Activated T-helper 1 cell treated with Interleukin-2 at 50 U/mL for 16 hours (primary cell): ENCODE data around the gene NEURL1.
"Not testable (repeated sequence)": the region's sequence is repeated elsewhere in the genome, so short reads cannot be mapped to it uniquely, and the experiment has no call there.

Experiments
- DNase-seq: peaks from one replicate; pipeline ENCODE4 v3.0.0-alpha.2; 2020; ENCODE audit warnings: low read depth

The NEURL1 gene

GRCh38 chr10:103463499-103463898 is 30.0 kb upstream of the NEURL1 start:
- DNase-seq = no peak

GRCh38 chr10:103465411-103466179 is 27.9 kb upstream of the NEURL1 start:
- no peak for DNase-seq

DNA sequence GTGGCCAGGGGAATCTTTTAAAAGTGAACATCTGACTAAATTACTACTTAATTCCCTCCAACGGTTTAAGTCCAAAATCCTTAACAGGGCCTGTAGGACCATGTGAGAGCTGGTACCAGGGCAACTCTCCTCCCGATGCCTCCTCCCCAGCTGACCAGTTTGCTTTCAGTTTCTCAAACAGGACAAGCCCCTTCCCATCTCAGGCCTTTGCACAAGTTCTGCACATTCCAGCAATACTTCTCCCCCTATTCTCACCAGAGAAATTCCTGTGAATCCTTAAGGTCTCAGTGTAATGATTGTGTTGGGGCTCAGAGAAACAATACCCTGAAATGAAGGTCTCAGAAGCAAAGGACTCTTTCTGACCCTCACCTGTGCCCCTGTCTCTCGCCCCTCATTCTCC is 26.8 kb upstream of the NEURL1 start:
- no peak for DNase-seq

- no peak for DNase-seq
Measured at GRCh38 chr10:103467406-103467805, 26.1 kb upstream of the NEURL1 start.

DNA sequence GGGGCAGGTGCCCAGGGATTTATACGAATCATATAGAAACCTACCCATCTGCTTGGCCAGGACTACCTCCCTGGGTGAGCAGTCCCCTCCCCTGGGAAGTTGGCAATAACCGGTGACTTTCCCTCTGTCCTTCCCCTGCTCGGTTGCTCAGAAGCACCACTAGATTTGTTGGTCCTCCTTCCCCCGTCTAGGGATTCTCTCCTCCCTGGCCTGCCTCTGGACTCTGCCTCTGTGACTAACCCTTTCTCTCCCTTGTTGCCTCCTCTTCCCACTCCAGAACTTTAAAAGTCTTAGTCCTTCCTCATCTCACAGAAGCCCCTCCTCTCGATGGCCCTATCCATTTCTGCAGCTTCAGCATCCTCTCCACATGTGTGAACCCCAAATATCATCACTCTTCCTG is 24.3 kb upstream of the NEURL1 start:
- no peak for DNase-seq

GRCh38 chr10:103470761-103471653 is 22.5 kb upstream of the NEURL1 start:
- DNase-seq = peak; percentile 68

DNA sequence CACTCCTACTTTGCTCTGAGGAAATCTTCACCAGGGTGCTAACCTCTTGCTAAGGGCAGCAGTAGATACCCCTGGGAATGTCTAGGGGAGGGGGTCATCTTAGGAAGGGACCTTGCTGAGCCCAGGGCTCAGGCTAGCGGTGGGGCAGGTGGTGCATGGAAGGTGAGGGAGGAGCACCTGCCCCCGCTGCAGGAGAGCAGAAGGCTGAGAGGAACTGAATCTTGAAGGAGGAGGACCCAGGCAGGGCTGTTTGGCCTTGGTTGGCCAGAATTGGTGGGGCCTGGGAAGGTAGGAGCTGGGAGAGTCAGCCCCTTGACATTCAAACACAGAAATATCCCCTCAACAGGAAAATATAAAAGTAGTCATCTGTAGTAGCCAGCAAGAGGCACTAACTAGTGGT is 21.5 kb upstream of the NEURL1 start:
- no peak for DNase-seq

GRCh38 chr10:103473261-103473671 is 20.2 kb upstream of the NEURL1 start:
- no peak for DNase-seq

DNA sequence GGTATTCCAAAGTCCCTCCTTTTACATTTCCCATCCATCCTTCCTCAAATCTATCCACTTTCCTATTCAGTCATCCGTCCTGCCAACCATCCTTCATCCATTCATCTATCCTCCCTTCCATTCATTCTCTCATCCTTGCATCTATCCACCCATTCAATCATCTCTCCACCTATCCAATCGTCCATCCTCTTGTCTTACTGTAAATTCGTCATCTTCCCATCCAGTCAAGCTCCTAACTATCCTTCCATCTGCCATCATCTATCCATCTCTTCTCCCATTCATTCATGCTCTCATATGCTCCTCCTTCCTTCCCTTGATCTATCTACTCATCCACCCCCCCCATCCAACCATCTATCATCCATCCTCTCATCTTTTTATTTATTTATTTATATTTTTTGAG is 19.4 kb upstream of the NEURL1 start:
- no peak for DNase-seq

DNA sequence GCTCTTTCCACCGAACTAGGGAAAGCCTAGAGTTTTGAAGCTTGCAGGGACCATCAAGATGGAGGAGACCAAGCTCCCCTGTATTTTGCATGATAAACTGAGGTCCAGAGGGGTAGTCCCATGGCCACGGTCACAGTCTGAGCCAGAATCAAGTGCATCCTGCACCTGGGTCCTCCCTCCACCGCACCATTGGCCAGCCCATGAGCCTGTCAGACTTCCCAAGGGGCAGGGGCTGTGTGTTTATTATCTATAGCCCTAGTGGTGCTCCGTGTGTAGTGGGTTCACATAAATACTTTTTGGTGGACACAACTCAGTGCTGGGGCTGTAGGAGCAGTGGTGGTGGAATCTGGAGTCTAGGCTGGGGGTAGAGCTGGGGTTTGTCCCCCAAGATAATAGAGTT is 18.1 kb upstream of the NEURL1 start:
- DNase-seq = no peak

DNA sequence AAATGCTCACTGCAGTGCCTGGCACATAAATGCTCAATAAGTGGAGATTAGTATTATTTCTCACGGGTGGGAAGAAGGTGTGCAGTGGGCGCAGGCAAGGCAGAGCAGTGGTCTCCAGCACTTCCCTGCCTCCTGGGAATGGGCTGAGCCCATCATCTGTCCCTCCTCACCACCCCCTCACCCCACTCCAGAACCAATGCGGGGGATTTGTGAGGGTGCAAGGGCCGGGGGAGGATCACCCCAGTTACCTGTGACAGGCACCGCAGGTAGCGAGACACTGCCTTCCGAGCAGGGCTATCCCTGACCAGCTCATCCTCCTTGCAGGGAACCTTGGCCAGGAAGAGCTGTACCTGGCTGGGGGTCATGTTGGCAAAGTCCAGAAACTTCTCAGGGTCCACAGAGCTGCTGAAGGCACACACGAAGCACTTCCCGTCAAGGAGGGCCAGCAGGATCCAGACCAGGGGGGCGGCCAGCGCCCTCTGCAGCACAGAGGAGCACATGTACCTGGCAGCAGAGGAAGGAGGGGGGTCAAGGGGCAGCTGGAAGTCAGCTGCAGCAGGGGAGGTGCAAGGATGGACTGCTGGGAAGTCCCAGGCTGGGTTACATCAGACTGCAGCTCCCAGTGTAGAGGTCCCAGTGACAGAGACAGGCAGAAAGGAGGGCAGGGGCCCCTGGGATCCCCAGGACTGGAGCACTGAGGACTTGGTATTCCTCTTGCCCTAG is 17.3 kb upstream of the NEURL1 start:
- no peak for DNase-seq

- DNase-seq = no peak
Measured at GRCh38 chr10:103478671-103479070, 14.8 kb upstream of the NEURL1 start.

GRCh38 chr10:103479135-103479534 is 14.4 kb upstream of the NEURL1 start, which contains the start of gene CALHM3:
CALHM3 (minus strand) TSS chr10:103479240; CDS start chr10:103479032, 208 bp downstream.
- DNase-seq = no peak

DNA sequence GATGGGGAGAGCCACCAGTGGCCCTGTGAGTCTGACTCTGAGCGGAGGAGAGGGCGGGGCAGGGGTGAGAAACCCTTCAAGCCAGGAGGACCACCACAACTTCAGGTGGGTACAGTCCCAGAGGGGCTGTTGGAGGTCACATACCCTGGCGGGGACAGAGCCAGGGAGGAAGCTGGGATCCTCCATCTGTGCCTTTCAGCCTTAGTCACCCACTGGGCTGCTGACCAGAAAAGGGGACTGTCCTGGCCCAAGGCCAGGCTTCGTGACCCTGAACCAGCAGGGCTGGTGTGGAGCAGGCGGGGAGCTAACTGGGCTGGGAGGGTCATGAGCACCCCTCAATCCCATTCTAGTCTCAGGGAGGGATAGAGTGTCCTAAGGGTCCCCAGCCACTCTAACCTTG is 13.0 kb upstream of the NEURL1 start:
- no peak for DNase-seq

- DNase-seq = no peak
Measured at GRCh38 chr10:103481974-103482531, 11.5 kb upstream of the NEURL1 start.

- DNase-seq = not testable (repeated sequence)
Measured at GRCh38 chr10:103486635-103487409, 6.7 kb upstream of the NEURL1 start.

DNA sequence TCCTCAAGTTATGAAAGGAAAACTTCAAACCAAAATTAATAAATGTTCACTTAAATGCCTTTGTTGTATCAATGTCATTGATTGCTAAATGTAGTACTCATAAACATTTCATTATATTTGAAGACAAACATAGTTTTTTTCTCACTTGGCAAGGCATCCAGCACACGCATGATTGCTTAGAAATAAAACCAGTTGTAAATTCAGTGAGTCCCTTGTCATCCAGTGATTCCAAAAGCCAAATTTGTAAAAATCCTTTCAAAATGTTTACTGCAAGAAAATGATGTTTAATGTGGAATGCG is 6.1 kb upstream of the NEURL1 start:
- DNase-seq = no peak

GRCh38 chr10:103490986-103491314 is 2.6 kb upstream of the NEURL1 start:
- no peak for DNase-seq

DNA sequence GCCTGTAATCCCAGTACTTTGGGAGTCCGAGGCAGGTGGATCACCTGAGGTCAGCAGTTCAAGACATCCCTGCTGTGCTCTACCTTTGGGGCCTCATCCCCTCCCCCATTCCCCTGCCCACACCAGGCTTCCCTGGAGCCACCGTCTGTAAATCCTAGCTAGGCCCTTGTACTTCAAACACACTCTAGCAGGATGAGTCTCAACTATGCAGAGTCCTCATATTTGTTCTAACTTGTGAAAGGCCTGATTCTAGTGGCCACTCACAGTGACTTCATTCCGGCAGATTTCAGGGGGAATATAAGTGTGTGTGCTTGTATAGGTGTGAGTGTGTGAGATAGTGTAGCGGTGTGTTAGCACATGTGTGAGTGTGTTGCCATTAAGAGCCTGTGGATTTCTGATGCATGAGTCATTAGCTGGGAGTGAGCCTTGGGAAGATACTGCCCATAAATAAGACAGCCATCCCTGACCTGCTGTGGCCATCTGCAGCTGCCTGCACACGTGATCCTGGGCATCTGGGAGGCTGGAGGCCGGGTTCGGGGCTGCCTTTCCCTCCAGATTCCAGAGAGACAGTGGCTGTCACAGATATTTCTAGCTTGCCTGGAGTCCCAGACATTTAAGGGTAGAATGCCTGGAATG is 1.7 kb upstream of the NEURL1 start:
- DNase-seq = no peak

DNA sequence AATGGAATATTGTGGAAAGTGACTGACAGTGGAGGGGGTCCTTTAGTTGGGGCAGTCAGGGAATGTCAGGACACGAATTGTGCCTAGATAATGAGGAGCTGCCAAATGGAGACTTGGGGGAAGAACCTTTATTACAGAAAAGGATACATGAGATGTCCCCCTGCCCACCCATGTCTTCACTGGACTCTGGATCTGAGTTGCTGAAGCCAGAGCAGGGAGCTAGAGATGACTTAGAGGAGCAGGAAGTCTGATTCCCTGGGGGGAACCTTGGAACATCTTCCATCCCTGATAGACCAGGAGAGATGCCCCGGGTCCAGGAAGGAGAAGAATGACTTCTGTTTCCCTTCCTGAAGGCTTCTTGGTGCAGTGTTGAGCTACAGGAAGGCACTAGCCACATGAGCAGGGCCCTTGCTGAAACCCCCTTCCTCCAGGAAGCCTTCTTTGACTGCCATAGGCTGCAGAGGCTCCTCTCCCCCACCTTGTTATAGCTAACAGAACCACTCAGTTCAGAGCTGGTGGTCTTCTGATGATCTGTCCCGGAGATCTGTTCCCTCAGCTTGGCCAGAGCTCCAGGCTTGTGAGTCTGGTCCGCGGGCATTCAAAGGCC is 747 bp upstream of the NEURL1 start:
- no peak for DNase-seq
